ENCODE measurements around the gene CHSY1. TPM values are rescaled to one million over a fixed set of nuclear protein-coding genes. Genes with fewer than 3 reads are reported as not detected.

The CHSY1 gene
- total RNA-seq, 4 donors from 2014 or later, result 25.6 to 62.8 (median 46.0) TPM

GRCh38 chr15:101225658-101226057 is 26.2 kb downstream of the CHSY1 start:
- TF ChIP-seq, protein P1, sequence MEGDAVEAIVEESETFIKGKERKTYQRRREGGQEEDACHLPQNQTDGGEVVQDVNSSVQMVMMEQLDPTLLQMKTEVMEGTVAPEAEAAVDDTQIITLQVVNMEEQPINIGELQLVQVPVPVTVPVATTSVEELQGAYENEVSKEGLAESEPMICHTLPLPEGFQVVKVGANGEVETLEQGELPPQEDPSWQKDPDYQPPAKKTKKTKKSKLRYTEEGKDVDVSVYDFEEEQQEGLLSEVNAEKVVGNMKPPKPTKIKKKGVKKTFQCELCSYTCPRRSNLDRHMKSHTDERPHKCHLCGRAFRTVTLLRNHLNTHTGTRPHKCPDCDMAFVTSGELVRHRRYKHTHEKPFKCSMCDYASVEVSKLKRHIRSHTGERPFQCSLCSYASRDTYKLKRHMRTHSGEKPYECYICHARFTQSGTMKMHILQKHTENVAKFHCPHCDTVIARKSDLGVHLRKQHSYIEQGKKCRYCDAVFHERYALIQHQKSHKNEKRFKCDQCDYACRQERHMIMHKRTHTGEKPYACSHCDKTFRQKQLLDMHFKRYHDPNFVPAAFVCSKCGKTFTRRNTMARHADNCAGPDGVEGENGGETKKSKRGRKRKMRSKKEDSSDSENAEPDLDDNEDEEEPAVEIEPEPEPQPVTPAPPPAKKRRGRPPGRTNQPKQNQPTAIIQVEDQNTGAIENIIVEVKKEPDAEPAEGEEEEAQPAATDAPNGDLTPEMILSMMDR (IDR thresholded peaks at IDR 0.05), result no peak
- TF ChIP-seq POLR2A (IDR thresholded peaks at IDR 0.05), result no peak
- no peaks in the 10 kb centered on the region for H3K4me1 ChIP-seq
- no peak overlapping the region for H3K4me3 ChIP-seq
- H3K27me3 ChIP-seq, result no peaks in the 10 kb centered on the region
- no peak for DNase-seq
- peaks cover 0 to 5% of the 10 kb centered on the region in 2 donors for H3K9me3 ChIP-seq
- intact Hi-C loops (cut with DNase I; ENCODE audit: low total_unique reads), result no loop called here
- no peaks in the 10 kb centered on the region for H3K36me3 ChIP-seq
- H3K27ac ChIP-seq, result no peak overlapping the region

DNA sequence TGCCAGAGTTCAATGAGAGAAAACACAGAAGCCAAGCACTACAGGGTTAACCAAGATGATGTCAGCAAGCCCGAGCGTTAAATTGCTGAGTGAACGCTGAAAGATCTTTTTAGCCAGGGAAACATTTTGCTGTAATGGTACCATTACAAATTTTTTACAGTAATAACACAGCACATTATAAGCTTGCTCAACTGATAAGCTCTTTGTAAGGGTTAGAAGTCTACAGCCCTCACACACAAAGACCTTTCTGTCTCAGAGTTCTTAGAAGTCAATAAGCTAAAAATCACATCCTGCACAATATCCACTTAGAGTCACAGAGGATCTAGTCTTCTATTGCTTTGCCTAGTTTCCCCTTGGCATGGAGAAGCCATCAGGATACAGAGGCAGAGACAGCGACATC is 29.9 kb downstream of the CHSY1 start:
- Histone ChIP-seq H3K27ac (no peak overlapping the region), H3K4me1 (no peaks in the 10 kb centered on the region)

GRCh38 chr15:101220060-101220459 is 31.8 kb downstream of the CHSY1 start:
- no peaks in the 10 kb centered on the region for H3K36me3 ChIP-seq
- H3K4me1 ChIP-seq, result no peaks in the 10 kb centered on the region
- H3K9me3 ChIP-seq, result no peaks in the 10 kb centered on the region
- TF ChIP-seq, protein P1 (IDR thresholded peaks at IDR 0.05), result no peak
- TF ChIP-seq POLR2A (IDR thresholded peaks at IDR 0.05), result no peak
- intact Hi-C loops (cut with DNase I; ENCODE audit: low total_unique reads), result no loop called here
- H3K27ac ChIP-seq, result no peak overlapping the region
- DNase-seq, result no peak
- H3K27me3 ChIP-seq, result no peaks in the 10 kb centered on the region
- no peak overlapping the region for H3K4me3 ChIP-seq

More for the DNA sequence above, 29.9 kb downstream of the CHSY1 start:
- DNase-seq, result no peak
- Histone ChIP-seq H3K27me3 (no peaks in the 10 kb centered on the region), H3K9me3 (no peaks in the 10 kb centered on the region), H3K36me3 (no peaks in the 10 kb centered on the region), H3K4me3 (no peak overlapping the region)
- intact Hi-C loops (cut with DNase I; ENCODE audit: low total_unique reads), result no loop called here
- TF ChIP-seq POLR2A (IDR thresholded peaks at IDR 0.05), result no peak
- TF ChIP-seq, protein P1 (IDR thresholded peaks at IDR 0.05), result no peak

DNA sequence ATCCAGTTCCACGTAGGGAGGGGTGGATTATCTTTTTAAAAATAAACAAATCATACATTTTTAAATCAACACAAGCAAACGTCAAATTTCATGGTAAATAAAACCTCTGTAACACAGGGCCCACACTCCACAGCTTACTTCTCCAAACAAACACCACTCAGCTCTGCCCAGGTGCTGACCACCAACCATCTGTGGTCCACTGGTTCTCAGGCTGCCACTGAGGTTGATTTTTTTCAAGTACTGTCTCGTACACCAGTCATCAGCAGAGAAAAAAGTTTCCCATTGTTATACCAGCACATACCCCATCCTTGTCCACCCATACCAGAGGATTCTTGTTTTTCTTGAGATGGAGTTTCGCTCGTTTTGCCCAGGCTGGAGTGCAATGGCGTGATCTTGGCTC is 32.4 kb downstream of the CHSY1 start:
- no peak overlapping the region for H3K4me3 ChIP-seq
- H3K27me3 ChIP-seq, result no peaks in the 10 kb centered on the region
- no peak overlapping the region for H3K27ac ChIP-seq
- H3K36me3 ChIP-seq, result no peaks in the 10 kb centered on the region
- no peak for DNase-seq
- no peak for TF ChIP-seq POLR2A (IDR thresholded peaks at IDR 0.05)
- TF ChIP-seq, protein P1 (IDR thresholded peaks at IDR 0.05), result no peak
- intact Hi-C loops (cut with DNase I; ENCODE audit: low total_unique reads), result no loop called here
- H3K4me1 ChIP-seq, result no peaks in the 10 kb centered on the region
- H3K9me3 ChIP-seq, result no peaks in the 10 kb centered on the region

GRCh38 chr15:101217446-101217845 is 34.4 kb downstream of the CHSY1 start:
- no peaks in the 10 kb centered on the region for H3K36me3 ChIP-seq
- H3K27me3 ChIP-seq, result no peaks in the 10 kb centered on the region
- no peak for DNase-seq
- no peak overlapping the region for H3K4me3 ChIP-seq
- no peak overlapping the region for H3K27ac ChIP-seq
- no peak for TF ChIP-seq POLR2A (IDR thresholded peaks at IDR 0.05)
- TF ChIP-seq, protein P1 (IDR thresholded peaks at IDR 0.05), result no peak
- peaks cover 0 to 4% of the 10 kb centered on the region in 2 donors for H3K4me1 ChIP-seq
- intact Hi-C loops (cut with DNase I; ENCODE audit: low total_unique reads), result no loop called here
- no peaks in the 10 kb centered on the region for H3K9me3 ChIP-seq

Data from uterus (tissue), 4 donors.